GM21786 (cell line): Measurements from ENCODE around the gene GLRX5.
"Not testable (repeated sequence)": the region's sequence is repeated elsewhere in the genome, so short reads cannot be mapped to it uniquely, and the experiment has no call there.

Source experiments
- ATAC-seq: cut with Tn5 transposase; IDR thresholded peaks from one replicate; pipeline ENCODE4 v1.9.1; 2021; ENCODE audit not compliant: unreplicated experiment

The GLRX5 gene

GRCh38 chr14:95498622-95499353 lies 36.1 kb upstream of the GLRX5 start:
- ATAC-seq: no peak

DNA sequence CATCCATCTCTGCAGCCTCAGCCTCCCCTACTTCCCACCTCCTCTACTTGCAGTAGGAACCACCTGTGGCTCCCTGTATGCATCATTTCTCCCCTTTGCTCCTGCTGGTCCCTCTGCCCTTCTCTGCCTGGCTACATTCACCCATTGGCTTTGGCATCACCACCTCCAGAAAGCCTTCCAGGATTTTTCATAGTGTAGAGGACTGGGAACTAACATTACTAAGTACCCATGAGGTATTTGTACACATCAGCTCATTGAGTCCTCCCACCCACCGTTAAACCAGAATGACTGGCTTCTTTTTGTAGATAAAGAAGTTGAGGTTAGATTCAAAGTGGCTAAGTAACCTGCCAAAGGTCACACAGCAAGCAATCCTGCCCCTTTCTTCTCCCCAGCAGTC lies 35.5 kb upstream of the GLRX5 start:
- no peak for ATAC-seq

DNA sequence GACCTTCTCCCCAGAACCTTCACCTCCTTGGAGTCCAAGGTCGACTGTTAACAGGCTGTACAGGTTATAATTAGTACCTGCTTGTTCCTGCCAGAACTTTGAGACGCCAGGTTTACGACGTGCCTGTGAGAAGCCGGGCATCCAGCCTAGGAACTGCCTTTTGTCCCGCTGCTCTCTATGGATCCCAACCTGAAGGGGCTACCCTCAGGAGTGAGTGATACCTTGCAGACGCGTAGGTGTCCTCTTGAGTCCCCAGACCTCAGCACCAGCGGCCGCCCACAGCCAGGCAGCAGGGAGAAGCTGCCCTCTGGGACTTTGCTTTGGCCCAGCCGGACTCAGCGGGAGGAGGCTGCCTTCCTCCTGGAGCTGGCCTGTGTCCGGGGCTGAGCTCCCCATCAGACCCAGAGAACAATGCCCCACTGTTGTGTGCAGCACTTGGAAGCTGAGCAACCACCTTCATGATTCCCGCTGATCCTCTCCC lies 34.6 kb upstream of the GLRX5 start:
- ATAC-seq: no peak

DNA sequence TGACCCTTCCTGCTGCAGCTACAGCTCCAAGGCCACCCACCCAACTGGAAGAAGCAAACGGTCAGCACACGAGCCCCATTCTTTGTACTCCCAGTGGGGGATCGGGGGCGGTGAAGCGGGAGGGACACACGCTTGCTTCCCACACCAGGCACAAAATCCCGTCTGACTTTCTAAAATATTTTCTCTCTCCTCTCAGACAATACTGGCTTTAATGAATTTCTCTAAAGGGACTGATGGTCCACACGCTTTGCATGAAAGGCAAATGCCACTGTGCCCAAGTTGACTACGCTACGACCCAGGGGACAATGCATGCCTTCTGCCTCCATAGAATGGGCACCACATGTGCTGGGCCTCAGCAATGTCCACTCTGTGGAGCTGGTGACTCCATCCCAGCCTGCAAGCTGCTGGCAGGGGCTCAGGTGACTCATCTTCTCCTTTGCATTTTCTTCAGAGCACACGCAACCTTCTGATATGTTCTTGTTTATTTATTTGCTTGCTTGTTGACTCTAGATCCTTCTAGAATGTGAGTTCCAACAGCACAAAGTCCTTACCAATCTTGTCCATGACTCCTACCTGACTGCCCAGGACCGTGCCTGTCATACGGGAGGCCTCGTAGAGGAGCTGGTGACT lies 34.0 kb upstream of the GLRX5 start:
- ATAC-seq: no peak

GRCh38 chr14:95502381-95502950 lies 32.4 kb upstream of the GLRX5 start:
- no peak for ATAC-seq

GRCh38 chr14:95503365-95504134 lies 31.3 kb upstream of the GLRX5 start:
- ATAC-seq: peak; percentile 47

DNA sequence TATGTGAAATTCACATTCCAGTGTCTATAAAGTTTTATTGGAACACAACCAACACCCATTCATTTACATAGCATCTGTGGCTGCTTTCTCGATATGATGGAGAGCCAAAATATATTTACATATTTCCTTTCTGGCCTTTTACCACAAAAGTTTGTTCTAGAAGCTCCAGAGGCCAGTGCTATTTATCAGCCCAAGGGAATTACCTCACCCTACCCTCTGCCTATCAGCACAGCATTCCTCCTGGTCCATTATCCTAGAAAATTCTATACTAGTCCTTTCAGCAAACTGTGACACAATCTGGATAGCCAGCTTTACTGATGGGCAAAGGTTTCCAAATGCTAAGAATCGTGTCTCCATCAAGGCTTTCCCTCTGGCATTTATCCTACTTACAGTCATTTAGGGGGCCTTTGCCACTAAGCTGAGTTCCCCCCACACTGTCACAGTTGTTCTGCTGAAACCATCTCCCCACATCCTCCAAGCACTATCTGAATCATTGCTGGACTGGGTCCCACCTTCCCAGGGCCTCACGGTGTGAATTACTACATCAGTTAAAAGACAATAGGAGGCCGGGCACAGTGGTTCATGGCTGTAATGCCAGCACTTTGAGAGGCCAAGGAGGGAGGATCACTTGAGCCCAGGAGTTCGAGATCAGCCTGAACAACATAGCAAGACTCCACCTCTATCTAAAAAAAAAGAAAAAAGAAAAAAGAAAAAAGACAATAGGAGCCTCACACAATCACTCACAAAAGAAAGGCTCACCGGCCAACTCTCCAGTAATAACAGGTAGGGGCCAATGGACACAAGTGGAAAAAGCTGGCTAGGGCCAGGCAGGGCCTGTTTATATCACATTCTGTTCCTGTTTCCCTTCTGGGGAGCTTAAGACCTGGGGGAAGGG lies 30.5 kb upstream of the GLRX5 start:
- peak; percentile 29 for ATAC-seq

- peak; percentile 36 for ATAC-seq
Observed at GRCh38 chr14:95505030-95505589, 29.7 kb upstream of the GLRX5 start.

DNA sequence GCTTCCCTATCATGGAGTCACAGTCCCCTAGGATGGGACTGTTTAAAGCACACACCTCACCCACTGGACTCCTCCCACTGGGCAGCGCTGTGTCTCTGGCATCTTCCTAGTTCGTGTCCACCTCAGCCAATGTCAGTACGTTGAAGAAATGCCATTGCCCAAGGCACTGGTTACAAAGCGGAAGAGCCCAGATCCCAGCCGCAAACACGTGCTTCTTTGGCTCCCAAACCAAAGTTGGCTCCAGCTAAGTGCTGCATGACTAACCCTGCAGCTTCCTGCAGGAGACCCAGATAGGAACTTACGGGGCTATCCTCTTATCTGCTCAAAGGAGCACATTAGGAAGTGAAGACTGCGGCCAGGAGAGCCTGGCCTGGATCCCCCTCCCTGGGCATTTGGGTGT lies 27.7 kb upstream of the GLRX5 start:
- ATAC-seq: no peak

- peak; percentile 39 for ATAC-seq
Observed at GRCh38 chr14:95507701-95508103, 27.1 kb upstream of the GLRX5 start.

GRCh38 chr14:95508377-95508776 lies 26.5 kb upstream of the GLRX5 start:
- ATAC-seq: no peak

DNA sequence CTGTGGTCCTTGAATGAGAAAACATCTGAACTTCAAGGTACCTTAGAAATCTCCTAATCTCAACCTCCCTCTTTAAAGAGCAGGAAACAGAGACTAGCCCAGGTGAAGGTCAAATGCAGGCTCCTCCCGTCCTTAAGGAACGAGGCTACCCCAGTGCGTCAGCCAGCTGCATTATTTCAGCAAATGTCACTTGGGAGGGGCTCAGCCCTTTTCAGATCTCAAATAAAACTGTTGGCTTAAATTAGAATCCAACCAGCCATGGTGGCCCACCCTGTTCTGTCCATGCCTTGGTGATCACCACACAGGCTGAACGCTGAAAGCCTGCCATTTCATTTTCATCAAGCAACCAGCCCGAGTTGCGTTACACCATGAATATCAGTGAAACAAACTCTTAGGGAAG lies 25.4 kb upstream of the GLRX5 start:
- ATAC-seq: no peak

DNA sequence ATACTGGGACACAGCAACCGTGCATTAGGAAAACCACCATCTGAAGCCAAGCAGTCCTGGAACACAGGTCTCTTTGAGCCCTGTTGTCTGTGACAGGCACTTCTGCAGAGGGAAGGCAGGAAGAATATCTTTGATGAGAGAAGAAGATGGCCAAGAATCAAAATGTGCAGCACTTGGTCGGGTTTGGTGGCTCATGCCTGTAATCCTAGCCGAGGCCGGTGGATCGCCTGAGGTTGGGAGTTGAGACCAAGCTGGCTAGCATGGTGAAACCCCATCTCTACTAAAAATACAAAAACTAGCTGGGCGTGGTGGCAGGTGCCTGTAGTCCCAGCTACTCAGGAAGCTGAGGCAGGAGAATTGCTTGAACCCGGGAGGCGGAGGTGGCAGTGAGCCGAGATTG lies 24.5 kb upstream of the GLRX5 start:
- ATAC-seq: not testable (repeated sequence)

DNA sequence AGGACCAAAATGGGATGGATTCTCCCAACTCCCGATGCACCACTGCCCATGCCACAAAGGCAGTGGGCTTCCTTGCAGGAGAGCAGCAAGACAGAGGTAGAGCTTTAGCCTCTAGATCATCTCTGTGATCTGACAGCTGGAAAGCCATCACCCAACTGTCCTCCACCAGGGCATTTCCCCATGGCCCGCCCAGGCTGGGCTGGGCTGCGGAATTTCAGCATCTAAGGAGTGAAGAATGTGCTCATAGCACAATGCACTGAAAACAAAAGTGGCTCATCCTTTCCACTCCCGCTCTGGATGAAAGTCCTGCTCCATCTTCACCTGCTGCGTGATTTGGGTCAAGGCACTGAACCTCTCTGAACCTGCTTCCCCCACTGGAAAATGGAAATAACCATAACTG lies 24.0 kb upstream of the GLRX5 start:
- ATAC-seq: no peak

DNA sequence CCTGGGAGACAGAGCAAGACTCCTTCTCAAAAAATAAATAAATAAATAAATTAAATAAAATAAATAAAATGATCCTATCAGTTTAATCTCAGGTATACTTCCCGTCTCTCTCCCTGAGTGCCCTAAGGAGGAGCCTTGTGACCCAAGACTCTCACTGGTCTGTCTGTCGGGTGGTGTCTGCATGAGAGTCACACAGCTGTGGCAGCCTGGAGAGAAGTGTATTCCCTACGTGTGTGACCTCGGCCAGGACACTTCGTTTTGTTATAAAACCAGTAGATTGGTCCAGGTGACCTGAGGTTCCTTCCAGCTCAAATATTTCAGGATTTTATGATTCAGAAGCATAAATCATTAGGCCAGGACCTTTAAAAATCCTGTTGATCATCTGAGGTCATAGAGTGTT lies 23.2 kb upstream of the GLRX5 start:
- no peak for ATAC-seq

GRCh38 chr14:95513291-95513690 lies 21.6 kb upstream of the GLRX5 start:
- ATAC-seq: no peak

DNA sequence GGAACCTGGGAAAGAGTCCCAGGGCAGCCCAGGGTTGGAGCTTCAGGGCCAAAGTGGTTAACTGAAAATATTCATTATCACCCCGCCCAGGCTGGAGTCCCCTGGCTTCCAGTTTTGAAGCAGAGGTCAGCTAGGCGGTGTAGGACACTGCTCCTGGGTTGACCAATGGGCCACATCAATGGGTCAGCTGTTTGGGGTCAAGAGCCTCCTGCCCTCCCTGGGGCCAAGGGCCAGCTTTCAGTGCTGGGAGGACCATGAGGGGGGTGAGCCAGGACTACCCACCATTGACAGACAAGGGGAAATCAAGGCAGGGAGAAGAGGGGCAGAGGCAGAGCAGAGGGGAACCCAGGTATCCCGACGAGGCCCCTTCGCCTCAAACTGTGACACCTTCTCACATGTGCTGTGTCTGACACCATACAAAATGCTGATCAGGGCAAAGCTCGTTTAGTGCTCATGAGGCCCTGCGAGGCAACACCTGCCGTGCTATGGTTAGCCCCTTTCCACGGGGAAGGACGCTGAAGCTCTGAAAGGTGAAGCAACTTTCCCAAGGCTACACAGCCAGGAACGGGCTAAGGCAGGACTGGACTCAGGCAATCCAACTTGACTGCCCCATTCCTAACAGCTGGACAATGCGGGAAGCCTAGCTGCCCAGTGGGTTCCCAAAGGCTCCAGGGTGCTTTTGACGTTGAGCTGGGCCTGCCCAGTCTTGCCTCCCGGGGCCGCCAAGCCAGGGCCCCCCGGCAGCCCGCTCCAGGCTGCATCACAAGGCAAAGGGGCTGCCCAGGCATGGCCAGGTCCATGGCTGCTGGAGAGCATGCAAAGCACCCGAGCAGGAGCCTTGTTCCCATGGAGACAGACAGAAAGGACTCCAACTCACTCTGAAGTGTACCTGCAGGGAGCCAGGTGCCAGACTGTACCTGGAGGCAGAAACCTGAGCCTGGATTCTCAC lies 20.4 kb upstream of the GLRX5 start:
- ATAC-seq: no peak

- ATAC-seq: no peak
Observed at GRCh38 chr14:95515080-95515489, 19.8 kb upstream of the GLRX5 start.
